Breast epithelium (tissue), 3 donors: Measurements from ENCODE around the gene NLRP13.

Source experiments
- POLR2A ChIP-seq: fragments of 450-650 bp; IDR thresholded peaks from one replicate; pipeline ENCODE4 v1.6.1; 2016; ENCODE audit warnings: antibody characterized with exemption, mild to moderate bottlenecking, moderate library complexity
- POLR2AphosphoS5 ChIP-seq, 3 donors: sonication (generic); formaldehyde crosslinking; IDR thresholded peaks; one replicate each; pipeline ENCODE4 v1.6.1; 2017; ENCODE audit warnings: antibody characterized with exemption in 3 of 3
- TF ChIP-seq, protein P1 (sequence below), 3 donors: fragments of 450-650 bp; IDR thresholded peaks; one replicate each; pipeline ENCODE4 v1.5.1; 2016 to 2017; ENCODE audit warnings: antibody characterized with exemption in 3 of 3, mild to moderate bottlenecking in 3 of 3, moderate library complexity in 3 of 3

DNA sequence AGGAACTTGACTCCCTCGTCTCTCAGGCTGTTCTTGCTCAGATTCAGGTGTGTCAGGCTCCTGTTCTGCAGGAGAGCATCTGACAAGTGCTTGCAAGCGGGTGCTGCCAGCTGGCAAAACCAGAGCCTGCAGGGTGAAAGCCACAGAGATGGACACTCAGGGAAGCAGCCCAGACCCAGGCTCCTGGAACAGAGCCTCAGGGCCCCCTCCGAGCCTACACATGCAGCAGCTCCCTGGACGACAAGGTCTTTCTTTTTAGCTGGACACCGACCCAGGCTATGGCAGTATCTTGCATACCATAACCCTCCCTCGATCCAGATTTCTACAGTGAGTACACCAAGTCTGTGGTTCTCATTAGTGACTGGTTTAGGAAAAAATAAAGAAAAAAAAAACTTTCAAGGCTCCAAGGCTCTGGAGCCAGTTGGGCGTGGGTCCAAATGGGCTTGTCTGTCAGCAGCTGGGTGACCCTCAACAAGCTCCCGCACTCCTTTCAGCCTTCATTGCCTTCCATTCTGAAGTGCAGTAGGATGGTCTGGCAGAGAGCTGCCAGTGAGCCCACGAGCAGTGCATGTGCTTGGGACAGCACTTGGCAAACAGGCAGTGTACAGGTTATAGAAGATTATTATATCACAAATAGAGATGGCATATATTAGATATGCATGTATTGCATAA, 29.9 kb downstream of the NLRP13 start:
- TF ChIP-seq, protein P1, sequence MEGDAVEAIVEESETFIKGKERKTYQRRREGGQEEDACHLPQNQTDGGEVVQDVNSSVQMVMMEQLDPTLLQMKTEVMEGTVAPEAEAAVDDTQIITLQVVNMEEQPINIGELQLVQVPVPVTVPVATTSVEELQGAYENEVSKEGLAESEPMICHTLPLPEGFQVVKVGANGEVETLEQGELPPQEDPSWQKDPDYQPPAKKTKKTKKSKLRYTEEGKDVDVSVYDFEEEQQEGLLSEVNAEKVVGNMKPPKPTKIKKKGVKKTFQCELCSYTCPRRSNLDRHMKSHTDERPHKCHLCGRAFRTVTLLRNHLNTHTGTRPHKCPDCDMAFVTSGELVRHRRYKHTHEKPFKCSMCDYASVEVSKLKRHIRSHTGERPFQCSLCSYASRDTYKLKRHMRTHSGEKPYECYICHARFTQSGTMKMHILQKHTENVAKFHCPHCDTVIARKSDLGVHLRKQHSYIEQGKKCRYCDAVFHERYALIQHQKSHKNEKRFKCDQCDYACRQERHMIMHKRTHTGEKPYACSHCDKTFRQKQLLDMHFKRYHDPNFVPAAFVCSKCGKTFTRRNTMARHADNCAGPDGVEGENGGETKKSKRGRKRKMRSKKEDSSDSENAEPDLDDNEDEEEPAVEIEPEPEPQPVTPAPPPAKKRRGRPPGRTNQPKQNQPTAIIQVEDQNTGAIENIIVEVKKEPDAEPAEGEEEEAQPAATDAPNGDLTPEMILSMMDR (IDR thresholded peaks at IDR 0.05): no peak
- TF ChIP-seq POLR2AphosphoS5 (IDR thresholded peaks at IDR 0.05): no peak
- TF ChIP-seq POLR2A: no peak
